PC-3 (cell line): Measurements from ENCODE around the gene PRLH. TPM values are rescaled to one million over a fixed set of nuclear protein-coding genes. Genes with fewer than 3 reads are reported as not detected.

Source experiments
- ATAC-seq: fragments of 200-7000 bp; cut with Tn5 transposase; 2 replicates; pipeline ENCODE4 v1.9.1; 2020; ENCODE audit warnings: mild to moderate bottlenecking, moderate library complexity
- BruUV-seq: library from RNA; stranded (reverse); fragments of 400-500 nt; replicated peaks from 2 replicates; lab custom pipeline; 2021; lab: Mats Ljungman, UMichigan
- CTCF ChIA-PET: fragments of 300-600 bp; sonication (Branson Sonifier 250); formaldehyde crosslinking; loops from one replicate; lab custom pipeline; 2022; ENCODE audit warnings: antibody characterized with exemption; lab: Charles Lee
- POLR2A ChIA-PET: fragments of 300-600 bp; sonication (Branson Sonifier 250); formaldehyde crosslinking; loops from one replicate; lab custom pipeline; 2022; ENCODE audit warnings: antibody characterized with exemption; ENCODE audit not compliant: unreplicated experiment; lab: Charles Lee
- DNase-seq: peaks from one replicate; pipeline ENCODE4 v3.0.0-alpha.2; 2015
- H2AFZ ChIP-seq: fragments of 300-600 bp; sonication (generic); 2 replicates; pipeline ENCODE4 v1.6.0; 2016; ENCODE audit warnings: antibody characterized with exemption, low read length
- H3F3A ChIP-seq: fragments of 300-600 bp; sonication (generic); one replicate; pipeline ENCODE4 v1.6.0; 2017; ENCODE audit warnings: antibody characterized with exemption, low read length, control low read depth, mild to moderate bottlenecking; ENCODE audit not compliant: unreplicated experiment
- H3K27ac ChIP-seq: fragments of 300-600 bp; sonication (generic); 2 replicates; pipeline ENCODE4 v1.5.1; 2016; ENCODE audit warnings: mild to moderate bottlenecking, low read length
- H3K27me3 ChIP-seq: fragments of 300-600 bp; sonication (generic); 2 replicates; pipeline ENCODE4 v1.6.1; 2016; ENCODE audit warnings: low read length, mixed read lengths
- H3K36me3 ChIP-seq: fragments of 300-600 bp; sonication (generic); 2 replicates; pipeline ENCODE4 v1.6.1; 2016; ENCODE audit warnings: low read depth, mixed run types, low read length, mixed read lengths
- H3K4me1 ChIP-seq: fragments of 300-600 bp; sonication (generic); 2 replicates; pipeline ENCODE4 v1.5.1; 2016; ENCODE audit warnings: low read length; ENCODE audit not compliant: insufficient read depth
- H3K4me2 ChIP-seq: fragments of 300-600 bp; sonication (generic); 2 replicates; pipeline ENCODE4 v1.6.0; 2016; ENCODE audit warnings: low read length
- H3K4me3 ChIP-seq: fragments of 300-600 bp; sonication (generic); 2 replicates; pipeline ENCODE4 v1.5.1; 2016; ENCODE audit warnings: mild to moderate bottlenecking, low read length, mixed read lengths
- H3K79me2 ChIP-seq: fragments of 300-600 bp; sonication (generic); 2 replicates; pipeline ENCODE4 v1.6.1; 2017; ENCODE audit warnings: low read length, mixed read lengths
- H3K9ac ChIP-seq: fragments of 300-600 bp; sonication (generic); 2 replicates; pipeline ENCODE4 v1.6.0; 2016; ENCODE audit warnings: mild to moderate bottlenecking, low read length
- H3K9me2 ChIP-seq: fragments of 300-600 bp; sonication (generic); replicated peaks from 2 replicates; pipeline ENCODE4 v1.6.1; 2016; ENCODE audit warnings: mixed run types, low read length, mixed read lengths
- H3K9me3 ChIP-seq: fragments of 300-600 bp; sonication (generic); 2 replicates; pipeline ENCODE4 v1.6.1; 2016; ENCODE audit warnings: low read length, mixed read lengths
- H4K20me1 ChIP-seq: fragments of 300-600 bp; sonication (generic); 2 replicates; pipeline ENCODE4 v1.6.1; 2016; ENCODE audit warnings: low read length, mixed read lengths
- EZH2 ChIP-seq: fragments of 300-600 bp; sonication (generic); IDR thresholded peaks from one replicate; pipeline ENCODE4 v1.6.1; 2017; ENCODE audit warnings: antibody characterized with exemption, mild to moderate bottlenecking, low read length; ENCODE audit not compliant: unreplicated experiment
- EZH2phosphoT487 ChIP-seq: fragments of 300-600 bp; sonication (generic); IDR thresholded peaks from 2 replicates; pipeline ENCODE4 v1.6.1; 2018; ENCODE audit warnings: mild to moderate bottlenecking, antibody characterized with exemption, low read length, borderline replicate concordance
- intact Hi-C: fragments of 100-400 bp; cut with micrococcal nuclease; formaldehyde crosslinking; loops from 2 replicates; pipeline ENCODE4 v1.9.0; 2023
- total RNA-seq: library from RNA; depleted of rRNA; stranded (reverse); fragments of >200 nt; gene quantifications from 2 replicates; pipeline ENCODE4 v1.2.3, GENCODE V29; 2014
- TF ChIP-seq, protein P1 (sequence below): fragments of 300-600 bp; sonication (generic); conservative IDR thresholded peaks from 2 replicates; pipeline ENCODE4 v1.5.1; 2017; ENCODE audit warnings: antibody characterized with exemption, low read depth, mild to moderate bottlenecking, low read length

Gene PRLH
- total RNA-seq, 1 experiment from 2014 or later: not detected

DNA sequence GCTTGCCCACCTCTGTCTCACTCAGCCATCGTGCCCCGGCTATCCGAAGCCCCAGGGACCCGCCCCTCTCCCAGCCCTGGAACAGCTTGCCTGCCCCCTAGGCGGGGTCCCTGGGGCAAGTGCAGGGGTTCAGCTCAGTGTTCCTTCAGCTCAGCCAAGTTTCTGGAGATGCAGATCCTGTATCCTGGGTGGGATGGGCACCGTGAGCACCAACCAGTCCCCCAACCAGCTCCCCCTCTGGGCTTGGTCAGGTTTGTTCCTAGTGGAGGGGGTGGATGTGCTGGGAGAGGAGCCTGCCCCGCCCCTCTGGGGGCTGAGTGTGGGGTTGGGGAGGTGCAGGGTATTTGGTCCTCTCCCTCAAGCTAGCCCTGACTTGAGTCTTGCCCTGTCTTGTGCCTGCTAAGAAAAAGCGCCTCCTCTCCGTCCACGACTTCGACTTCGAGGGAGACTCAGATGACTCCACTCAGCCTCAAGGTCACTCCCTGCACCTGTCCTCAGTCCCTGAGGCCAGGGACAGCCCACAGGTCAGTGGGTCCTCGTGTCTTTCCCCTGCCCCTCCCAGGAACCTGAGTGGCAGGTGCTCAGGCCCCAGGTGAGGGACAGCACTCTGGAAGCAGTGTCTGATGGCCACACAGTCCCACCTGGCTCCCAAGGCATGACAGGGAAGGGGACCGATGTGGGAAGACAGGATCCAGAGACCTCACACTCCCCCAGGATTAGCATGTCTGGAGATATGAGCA lies 46.7 kb upstream of the PRLH start:
- no peaks in the 10 kb centered on the region; the same call in 1 of the 2 replicates for H3K9me2 ChIP-seq
- no peak overlapping the region for H2AFZ ChIP-seq
- no peak overlapping the region for H3K4me3 ChIP-seq
- TF ChIP-seq, protein P1, sequence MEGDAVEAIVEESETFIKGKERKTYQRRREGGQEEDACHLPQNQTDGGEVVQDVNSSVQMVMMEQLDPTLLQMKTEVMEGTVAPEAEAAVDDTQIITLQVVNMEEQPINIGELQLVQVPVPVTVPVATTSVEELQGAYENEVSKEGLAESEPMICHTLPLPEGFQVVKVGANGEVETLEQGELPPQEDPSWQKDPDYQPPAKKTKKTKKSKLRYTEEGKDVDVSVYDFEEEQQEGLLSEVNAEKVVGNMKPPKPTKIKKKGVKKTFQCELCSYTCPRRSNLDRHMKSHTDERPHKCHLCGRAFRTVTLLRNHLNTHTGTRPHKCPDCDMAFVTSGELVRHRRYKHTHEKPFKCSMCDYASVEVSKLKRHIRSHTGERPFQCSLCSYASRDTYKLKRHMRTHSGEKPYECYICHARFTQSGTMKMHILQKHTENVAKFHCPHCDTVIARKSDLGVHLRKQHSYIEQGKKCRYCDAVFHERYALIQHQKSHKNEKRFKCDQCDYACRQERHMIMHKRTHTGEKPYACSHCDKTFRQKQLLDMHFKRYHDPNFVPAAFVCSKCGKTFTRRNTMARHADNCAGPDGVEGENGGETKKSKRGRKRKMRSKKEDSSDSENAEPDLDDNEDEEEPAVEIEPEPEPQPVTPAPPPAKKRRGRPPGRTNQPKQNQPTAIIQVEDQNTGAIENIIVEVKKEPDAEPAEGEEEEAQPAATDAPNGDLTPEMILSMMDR: no peak
- no peak for TF ChIP-seq EZH2phosphoT487
- no peak for TF ChIP-seq EZH2
- no peaks in the 10 kb centered on the region for H3F3A ChIP-seq
- no peak overlapping the region for H3K9ac ChIP-seq
- no peaks in the 10 kb centered on the region for H3K9me3 ChIP-seq
- DNase-seq (no peak), ATAC-seq (no peak; the same call in 1 of the 2 replicates)
- H3K4me2 ChIP-seq: no peak overlapping the region
- no peaks in the 10 kb centered on the region for H3K4me1 ChIP-seq
- H3K36me3 ChIP-seq: peaks cover 42% of the 10 kb centered on the region
- no peaks in the 10 kb centered on the region for H4K20me1 ChIP-seq
- H3K27me3 ChIP-seq: no peaks in the 10 kb centered on the region
- no TSS peak for BruUV-seq
- CTCF ChIA-PET: no interaction called here
- intact Hi-C loops: no loop called here
- no peak overlapping the region for H3K27ac ChIP-seq
- POLR2A ChIA-PET: no interaction called here
- peaks cover 18% of the 10 kb centered on the region for H3K79me2 ChIP-seq

- Histone ChIP-seq H3K9me3 (no peaks in the 10 kb centered on the region), H3K4me3 (no peak overlapping the region), H3K36me3 (peaks cover 41% of the 10 kb centered on the region), H3K27me3 (no peaks in the 10 kb centered on the region), H3F3A (no peaks in the 10 kb centered on the region), H2AFZ (no peak overlapping the region), H3K4me2 (no peak overlapping the region), H3K4me1 (no peaks in the 10 kb centered on the region), H3K9me2 (no peaks in the 10 kb centered on the region; the same call in 1 of the 2 replicates), H3K27ac (no peak overlapping the region), H4K20me1 (no peaks in the 10 kb centered on the region), H3K9ac (no peak overlapping the region), H3K79me2 (peaks cover 12% of the 10 kb centered on the region; the same call in 1 of the 2 replicates)
- POLR2A ChIA-PET: no interaction called here
- intact Hi-C loops: no loop called here
- TF ChIP-seq, protein P1: no peak
- no peak for TF ChIP-seq EZH2
- no peak for TF ChIP-seq EZH2phosphoT487
- ATAC-seq: no peak
- BruUV-seq: no TSS peak
- DNase-seq: no peak
- CTCF ChIA-PET: no interaction called here
These were observed 46.1 kb upstream of the PRLH start for GRCh38 chr2:237520290-237520689.

- Histone ChIP-seq H3K4me3 (no peak overlapping the region), H3K79me2 (no peaks in the 10 kb centered on the region), H3K27ac (no peak overlapping the region), H3K4me1 (no peaks in the 10 kb centered on the region), H3K9me2 (no peaks in the 10 kb centered on the region), H3K9ac (no peak overlapping the region), H3K36me3 (peaks cover 46% of the 10 kb centered on the region), H3F3A (no peaks in the 10 kb centered on the region), H2AFZ (no peak overlapping the region), H3K9me3 (no peaks in the 10 kb centered on the region), H3K4me2 (no peak overlapping the region), H3K27me3 (no peaks in the 10 kb centered on the region), H4K20me1 (0 out of 2 replicates have a peak, but pooled peaks cover 4% of the 10 kb centered on the region)
- intact Hi-C loops: no loop called here
- POLR2A ChIA-PET: no interaction called here
- ATAC-seq (no peak), DNase-seq (no peak)
- no TSS peak for BruUV-seq
- TF ChIP-seq EZH2phosphoT487: no peak
- TF ChIP-seq, protein P1: no peak
- no peak for TF ChIP-seq EZH2
- CTCF ChIA-PET: no interaction called here
These were observed 41.7 kb upstream of the PRLH start for GRCh38 chr2:237524631-237525030.
